ENCODE measurements around the gene KCTD6.
A peak's percentile ranks its signal among the peaks of the same experiment; 100 is the strongest.

The KCTD6 gene

GRCh38 chr3:58491506-58492402 is at the start of gene KCTD6:
KCTD6 (plus strand) TSS chr3:58492096; CDS start chr3:58498756, 6,660 bp downstream.
- peak; percentile 70 for DNase-seq

- no peak for DNase-seq
Observed at GRCh38 chr3:58452176-58452575, 39.7 kb upstream of the KCTD6 start.

- no peak for DNase-seq
Observed at GRCh38 chr3:58459160-58459559, 32.7 kb upstream of the KCTD6 start.

GRCh38 chr3:58462829-58463180 is 29.1 kb upstream of the KCTD6 start:
- no peak for DNase-seq

- no peak for DNase-seq
Observed at GRCh38 chr3:58463181-58463941, 28.5 kb upstream of the KCTD6 start.

- no peak for DNase-seq
Observed at GRCh38 chr3:58463942-58464271, 28.0 kb upstream of the KCTD6 start.

- DNase-seq: no peak
Observed at GRCh38 chr3:58464866-58465265, 27.0 kb upstream of the KCTD6 start.

GRCh38 chr3:58466899-58467563 is 24.9 kb upstream of the KCTD6 start:
- no peak for DNase-seq

- no peak for DNase-seq
Observed at GRCh38 chr3:58469096-58469495, 22.8 kb upstream of the KCTD6 start.

GRCh38 chr3:58470363-58471024 is 21.4 kb upstream of the KCTD6 start:
- no peak for DNase-seq

- DNase-seq: peak; percentile 60
Observed at GRCh38 chr3:58471025-58471887, 20.6 kb upstream of the KCTD6 start.

- no peak for DNase-seq
Observed at GRCh38 chr3:58473275-58473674, 18.6 kb upstream of the KCTD6 start.

- DNase-seq: no peak
Observed at GRCh38 chr3:58474348-58474911, 17.5 kb upstream of the KCTD6 start.

- no peak for DNase-seq
Observed at GRCh38 chr3:58474967-58475578, 16.8 kb upstream of the KCTD6 start.

GRCh38 chr3:58478781-58479180 is 13.1 kb upstream of the KCTD6 start:
- DNase-seq: no peak

GRCh38 chr3:58480309-58480708 is 11.6 kb upstream of the KCTD6 start:
- DNase-seq: no peak

GRCh38 chr3:58482917-58483636 is 8.8 kb upstream of the KCTD6 start:
- DNase-seq: no peak

- DNase-seq: no peak
Observed at GRCh38 chr3:58484045-58484721, 7.7 kb upstream of the KCTD6 start.

- no peak for DNase-seq
Observed at GRCh38 chr3:58484722-58485069, 7.2 kb upstream of the KCTD6 start.

GRCh38 chr3:58485801-58486435 is 6.0 kb upstream of the KCTD6 start:
- no peak for DNase-seq
